ENCODE data around the gene SIGLECL1.

SIGLECL1 gene

DNA sequence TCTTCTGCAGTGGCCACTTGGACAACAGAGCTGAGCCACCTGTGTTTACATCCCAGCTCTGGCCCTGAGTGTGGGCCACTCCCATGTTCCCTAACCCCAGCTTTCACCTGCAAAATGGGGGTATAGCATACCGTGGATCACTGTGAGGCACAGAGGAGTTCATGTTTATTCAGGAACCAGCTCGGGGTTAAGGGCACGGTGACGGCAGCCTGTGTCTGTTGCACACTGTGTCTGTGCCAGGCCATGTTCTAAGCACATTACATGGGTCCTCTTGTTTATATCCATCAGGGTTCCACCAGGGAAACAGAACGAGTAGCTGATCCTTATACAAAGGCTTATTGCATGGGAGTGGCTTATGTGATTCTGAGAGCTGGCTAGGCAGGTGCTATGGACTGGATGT is 46.5 kb downstream of the SIGLECL1 start:
- no peak for DNase-seq

DNA sequence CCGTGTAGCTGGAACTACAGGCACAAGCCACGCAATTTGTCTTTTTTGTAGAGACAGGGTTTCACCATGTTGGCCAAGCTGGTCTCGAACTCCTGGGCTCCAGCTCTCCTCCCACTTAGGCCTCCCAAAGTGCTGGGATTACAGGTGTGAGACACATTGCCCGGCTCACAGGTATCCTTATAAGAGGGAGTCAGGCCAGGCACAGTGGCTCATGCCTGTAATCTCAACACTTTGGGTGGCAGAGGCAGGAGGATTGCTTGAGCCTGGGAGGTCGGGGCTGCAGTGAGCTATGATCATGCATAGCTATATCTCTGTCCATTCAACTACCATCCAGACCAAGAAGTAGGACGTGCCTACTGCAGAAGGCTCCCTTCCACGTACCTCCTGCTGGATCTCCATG is 50.4 kb downstream of the SIGLECL1 start:
- DNase-seq, result no peak

GRCh38 chr19:51305479-51305878 is 54.6 kb downstream of the SIGLECL1 start:
- DNase-seq, result no peak

GRCh38 chr19:51311351-51312257 is 60.7 kb downstream of the SIGLECL1 start, which contains the start of gene IGLON5:
Gene IGLON5, plus strand, starts transcription at chr19:51311644. Its CDS starts 204 bp downstream, at chr19:51311848.
- no peak for DNase-seq

DNA sequence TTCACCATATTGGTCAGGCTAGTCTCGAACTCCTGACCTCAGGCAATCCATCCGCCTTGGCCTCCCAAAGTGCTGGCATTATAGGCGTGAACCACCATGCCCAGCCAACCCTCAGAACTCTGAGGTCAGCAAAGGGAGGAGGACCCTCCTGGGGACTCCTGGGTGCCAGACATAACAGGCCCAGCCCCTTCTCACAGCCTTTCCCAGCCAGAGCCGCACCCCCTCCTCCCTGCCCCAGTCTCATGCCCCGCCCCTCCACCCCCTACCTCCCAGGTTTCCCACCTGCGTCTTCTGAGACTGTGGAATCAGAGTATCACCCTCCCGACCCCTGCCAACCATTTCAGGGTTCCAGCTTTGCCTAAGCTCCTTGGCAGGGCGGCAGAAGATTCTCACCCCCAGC is 65.8 kb downstream of the SIGLECL1 start:
- no peak for DNase-seq

DNA sequence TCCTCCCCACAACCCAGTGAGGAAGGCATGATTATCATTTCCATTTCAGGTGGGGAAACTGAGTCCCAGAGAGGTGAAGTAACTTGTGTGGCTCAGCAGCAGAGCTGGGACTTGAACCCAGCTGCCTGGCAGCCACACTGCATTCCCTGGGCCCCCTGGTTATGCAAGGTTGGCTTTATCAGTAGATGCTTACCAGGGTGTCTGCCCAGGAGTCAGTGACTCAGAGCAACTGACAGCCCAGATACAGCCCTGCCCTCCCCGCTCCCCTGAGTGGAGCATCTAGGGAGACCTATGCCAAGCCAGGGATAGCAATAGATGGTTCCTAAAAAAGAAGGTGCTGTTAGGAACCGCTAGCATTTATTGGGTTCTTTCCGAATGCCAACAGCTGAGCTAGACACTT is 66.5 kb downstream of the SIGLECL1 start:
- no peak for DNase-seq

DNA sequence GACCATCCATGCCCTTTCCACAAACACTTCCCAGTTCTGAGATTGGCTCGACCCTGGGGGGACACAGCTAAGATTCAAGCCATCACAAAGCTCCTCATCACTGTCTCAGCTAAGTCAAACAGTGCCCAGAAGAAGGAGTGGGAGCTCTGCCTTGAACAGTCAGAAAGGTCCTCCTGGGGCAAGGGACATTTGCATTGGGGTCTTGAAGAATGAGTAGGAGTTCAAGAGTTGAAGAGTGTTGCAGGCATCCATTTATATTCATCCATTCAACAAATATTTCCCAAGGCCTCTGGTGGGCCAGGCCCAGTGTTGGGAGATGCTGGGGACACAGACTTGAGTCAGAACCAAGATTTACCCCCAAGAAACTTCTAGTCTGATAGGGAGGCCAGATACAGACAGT is 67.1 kb downstream of the SIGLECL1 start:
- no peak for DNase-seq

Data from DMS53 (cell line).